Cardiac septum (tissue), 1 donor: ENCODE measurements around the gene GMDS. TPM values are rescaled to one million over a fixed set of nuclear protein-coding genes. Genes with fewer than 3 reads are reported as not detected.

Source experiments
- DNase-seq: peaks from one replicate; pipeline ENCODE4 v3.0.0-alpha.2; 2020; ENCODE audit warnings: low spot score
- intact Hi-C: fragments of 100-400 bp; cut with DNase I; formaldehyde crosslinking; loops from one replicate; pipeline ENCODE4 v1.14.0; 2022
- long read RNA-seq: library from polyadenylated mRNA; unstranded; transcript quantifications from one replicate; pipeline ENCODE4 v2.0.0, GENCODE V29; 2021
- total RNA-seq: library from RNA; stranded (reverse); fragmentation: NEBNext Ultra II Directional; extraction: Animal tissue kit (Norgen Biotek cat#: 25700); gene quantifications from one replicate; pipeline ENCODE4 v1.2.1, GENCODE V29; 2021
- donor health status: DM: no; HTN: no; CAD: no.

GMDS gene
- total RNA-seq: 6.3 TPM
- long read RNA-seq, transcript GMDS-202 (11 exons, 1,752 nt): major isoform, 8 of 16 reads
- long read RNA-seq, partial matches to known transcripts: 1 of 16 reads
- long read RNA-seq, other reads (novel, unspliced or antisense): 7 of 16 reads

GRCh38 chr6:2245103-2245876 is at the start of gene GMDS:
Gene GMDS, minus strand, starts transcription at chr6:2245605.
- intact Hi-C loops: no loop called here
- DNase-seq: peak; percentile 95

- intact Hi-C loops: no loop called here
- no peak for DNase-seq
These were observed 40.1 kb upstream of the GMDS start for GRCh38 chr6:2285510-2285909.

- intact Hi-C loops: no loop called here
- no peak for DNase-seq
These were observed 30.5 kb upstream of the GMDS start for GRCh38 chr6:2275892-2276242.

- intact Hi-C loops: no loop called here
These were observed 29.8 kb upstream of the GMDS start for GRCh38 chr6:2274981-2275891.

GRCh38 chr6:2272696-2273095 is 27.3 kb upstream of the GMDS start:
- DNase-seq: no peak
- intact Hi-C loops: no loop called here

More at GRCh38 chr6:2274981-2275891, 29.8 kb upstream of the GMDS start:
- DNase-seq: no peak

GRCh38 chr6:2270054-2270453 is 24.6 kb upstream of the GMDS start:
- DNase-seq: no peak
- intact Hi-C loops: no loop called here

- DNase-seq: no peak
- intact Hi-C loops: no loop called here
These were observed 21.4 kb upstream of the GMDS start for GRCh38 chr6:2266841-2267240.

GRCh38 chr6:2266031-2266795 is 20.8 kb upstream of the GMDS start:
- intact Hi-C loops: no loop called here
- DNase-seq: no peak

- intact Hi-C loops: no loop called here
- DNase-seq: no peak
These were observed 19.5 kb upstream of the GMDS start for GRCh38 chr6:2264932-2265331.

GRCh38 chr6:2263896-2264295 is 18.5 kb upstream of the GMDS start:
- intact Hi-C loops: no loop called here
- DNase-seq: no peak

GRCh38 chr6:2259574-2259973 is 14.2 kb upstream of the GMDS start:
- no peak for DNase-seq
- intact Hi-C loops: no loop called here

- intact Hi-C loops: no loop called here
- DNase-seq: no peak
These were observed 13.6 kb upstream of the GMDS start for GRCh38 chr6:2259002-2259494.

- no peak for DNase-seq
- intact Hi-C loops: no loop called here
These were observed 12.7 kb upstream of the GMDS start for GRCh38 chr6:2258112-2258511.

GRCh38 chr6:2257363-2257762 is 12.0 kb upstream of the GMDS start:
- DNase-seq: no peak
- intact Hi-C loops: no loop called here

- no peak for DNase-seq
- intact Hi-C loops: no loop called here
These were observed 9.3 kb upstream of the GMDS start for GRCh38 chr6:2254747-2255146.

- intact Hi-C loops: no loop called here
- DNase-seq: no peak
These were observed 3.7 kb upstream of the GMDS start for GRCh38 chr6:2249126-2249525.

GRCh38 chr6:2247664-2248063 is 2.3 kb upstream of the GMDS start:
- DNase-seq: no peak
- intact Hi-C loops: no loop called here

- intact Hi-C loops: no loop called here
- no peak for DNase-seq
These were observed 765 bp upstream of the GMDS start for GRCh38 chr6:2245877-2246863.
